LNCAP (cell line): Measurements from ENCODE around the gene DGKB.

Experiments used
- TF ChIP-seq, protein P1 (sequence below): fragments of 450-650 bp; IDR thresholded peaks from 2 replicates; pipeline ENCODE4 v1.5.1; 2017; ENCODE audit warnings: mild to moderate bottlenecking

The DGKB gene

DNA sequence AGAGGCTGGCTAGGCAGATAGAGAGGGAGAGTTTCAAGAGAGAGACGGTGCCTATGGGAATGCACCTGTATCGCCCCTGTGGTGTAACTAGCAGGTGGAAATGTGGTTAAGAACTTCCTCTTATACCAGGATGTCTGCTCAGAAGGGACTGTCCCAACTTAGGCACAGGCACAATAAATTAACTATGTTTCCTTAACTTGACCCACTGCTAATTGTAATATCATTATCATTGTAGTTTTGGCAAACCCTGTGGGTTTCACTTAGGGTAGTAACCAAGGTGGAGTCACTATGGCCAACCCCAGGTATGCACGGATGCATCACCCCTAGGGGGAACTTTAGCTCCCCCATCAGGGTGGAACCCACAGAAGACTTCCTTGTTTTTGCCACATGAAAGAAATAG lies 455.7 kb downstream of the DGKB start:
- TF ChIP-seq, protein P1, sequence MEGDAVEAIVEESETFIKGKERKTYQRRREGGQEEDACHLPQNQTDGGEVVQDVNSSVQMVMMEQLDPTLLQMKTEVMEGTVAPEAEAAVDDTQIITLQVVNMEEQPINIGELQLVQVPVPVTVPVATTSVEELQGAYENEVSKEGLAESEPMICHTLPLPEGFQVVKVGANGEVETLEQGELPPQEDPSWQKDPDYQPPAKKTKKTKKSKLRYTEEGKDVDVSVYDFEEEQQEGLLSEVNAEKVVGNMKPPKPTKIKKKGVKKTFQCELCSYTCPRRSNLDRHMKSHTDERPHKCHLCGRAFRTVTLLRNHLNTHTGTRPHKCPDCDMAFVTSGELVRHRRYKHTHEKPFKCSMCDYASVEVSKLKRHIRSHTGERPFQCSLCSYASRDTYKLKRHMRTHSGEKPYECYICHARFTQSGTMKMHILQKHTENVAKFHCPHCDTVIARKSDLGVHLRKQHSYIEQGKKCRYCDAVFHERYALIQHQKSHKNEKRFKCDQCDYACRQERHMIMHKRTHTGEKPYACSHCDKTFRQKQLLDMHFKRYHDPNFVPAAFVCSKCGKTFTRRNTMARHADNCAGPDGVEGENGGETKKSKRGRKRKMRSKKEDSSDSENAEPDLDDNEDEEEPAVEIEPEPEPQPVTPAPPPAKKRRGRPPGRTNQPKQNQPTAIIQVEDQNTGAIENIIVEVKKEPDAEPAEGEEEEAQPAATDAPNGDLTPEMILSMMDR, result no peak

GRCh38 chr7:14446219-14446618 lies 456.3 kb downstream of the DGKB start:
- TF ChIP-seq, protein P1, result no peak

DNA sequence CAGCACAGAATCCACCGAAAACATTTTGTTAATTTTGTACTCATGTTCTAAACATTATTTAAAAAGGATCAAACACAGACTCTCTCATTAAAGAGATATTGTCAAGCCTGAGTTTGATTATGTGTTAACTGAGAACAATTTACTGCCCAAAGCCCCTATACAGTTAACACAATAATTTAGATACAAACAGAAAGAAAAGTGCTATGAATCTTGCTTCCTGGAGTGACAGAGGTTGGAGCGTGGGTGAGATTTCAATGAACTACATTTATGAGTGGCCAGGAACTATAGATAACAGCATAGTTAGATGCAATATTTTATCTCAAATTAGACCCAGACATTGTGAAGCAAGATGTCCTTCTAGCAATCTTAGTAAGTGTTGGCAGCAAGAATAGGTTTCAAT lies 464.2 kb downstream of the DGKB start:
- TF ChIP-seq, protein P1, result no peak

DNA sequence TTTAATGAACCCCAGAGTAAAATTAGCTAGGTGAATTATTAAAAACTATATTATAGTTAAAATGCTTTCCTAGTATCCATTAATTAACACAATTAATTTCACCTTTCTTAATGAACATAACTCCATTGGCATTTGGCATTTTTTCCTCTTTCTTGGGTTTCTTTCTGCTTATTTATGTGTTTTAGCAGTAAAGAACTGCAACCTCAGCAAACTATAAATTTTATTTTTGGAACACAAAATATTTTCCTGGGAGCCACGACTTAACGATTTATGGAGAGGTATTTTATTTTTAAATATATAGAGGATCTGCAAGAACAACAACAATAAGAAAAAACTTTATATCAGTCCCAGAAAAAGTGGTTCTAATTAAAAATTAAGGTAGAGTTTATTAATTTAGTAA lies 465.7 kb downstream of the DGKB start:
- TF ChIP-seq, protein P1, result no peak

DNA sequence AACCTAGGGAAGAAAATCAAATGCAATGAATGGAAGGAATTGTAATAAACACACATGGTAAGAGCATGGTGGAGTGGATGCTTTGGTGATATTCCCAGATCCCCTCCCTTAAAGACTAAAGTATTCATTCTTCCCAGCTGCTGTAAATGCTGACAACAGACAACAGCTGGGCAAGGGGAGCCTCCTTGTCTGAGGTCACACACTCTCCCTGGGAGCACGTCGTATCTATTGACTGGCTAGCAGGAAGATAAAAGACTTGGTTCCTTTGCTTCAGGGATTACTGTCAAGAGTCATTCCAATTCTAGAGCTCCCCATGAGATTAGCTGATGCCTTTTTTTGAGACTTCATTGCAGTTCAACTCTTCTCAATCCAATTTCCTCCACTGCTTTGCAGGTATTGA lies 469.6 kb downstream of the DGKB start:
- TF ChIP-seq, protein P1, result no peak

GRCh38 chr7:14430926-14431325 lies 471.6 kb downstream of the DGKB start:
- TF ChIP-seq, protein P1, result no peak

- TF ChIP-seq, protein P1, result no peak
Measured at GRCh38 chr7:14425559-14425958, 477.0 kb downstream of the DGKB start.

- TF ChIP-seq, protein P1, result no peak
Measured at GRCh38 chr7:14424675-14425074, 477.9 kb downstream of the DGKB start.
